ENCODE measurements around the gene MAGI1.
"Not testable (repeated sequence)": the region's sequence is repeated elsewhere in the genome, so short reads cannot be mapped to it uniquely, and the experiment has no call there.

The MAGI1 gene

DNA sequence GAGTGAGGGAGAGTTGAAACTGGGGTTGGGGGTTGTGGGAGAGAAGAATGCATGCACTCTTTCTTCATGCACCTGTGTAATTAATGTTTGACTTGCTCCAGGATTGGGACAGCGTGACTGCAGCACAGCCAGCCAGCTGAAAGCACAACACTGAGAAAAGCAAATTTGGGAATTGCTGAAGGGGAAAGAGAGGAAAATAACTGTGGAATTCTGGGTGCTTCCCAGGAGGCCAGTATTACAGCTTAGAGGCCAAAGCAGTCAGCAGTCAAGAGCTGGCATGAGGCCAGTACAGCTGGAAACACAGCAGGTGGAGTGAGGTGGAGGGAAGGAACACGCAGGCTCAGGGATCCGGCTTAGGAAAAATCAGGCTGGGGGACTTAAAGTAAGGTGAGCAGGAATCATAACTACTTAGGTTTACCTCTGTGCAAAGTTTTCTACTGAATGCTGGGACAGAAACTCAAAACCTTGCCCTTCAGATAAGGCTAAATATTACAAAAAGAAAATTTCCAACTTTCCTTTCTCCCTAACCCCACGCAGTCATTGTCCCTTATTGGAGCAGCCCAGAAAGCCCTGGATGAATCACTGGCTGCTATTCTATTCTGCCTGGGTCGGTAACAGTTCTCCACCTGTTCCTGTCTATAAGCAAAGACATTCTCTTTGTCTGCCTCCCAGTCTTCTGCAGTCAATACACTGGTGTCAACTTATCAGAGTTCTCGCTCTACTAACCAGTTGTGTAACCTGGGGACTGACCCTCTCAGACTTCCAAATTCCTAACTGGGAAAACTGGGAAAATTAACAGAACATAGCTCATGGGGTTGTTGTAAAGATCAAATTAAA lies 167.2 kb downstream of the MAGI1 start:
- no peak for DNase-seq

GRCh38 chr3:65869798-65870197 lies 168.9 kb downstream of the MAGI1 start:
- DNase-seq: no peak

GRCh38 chr3:65867463-65868210 lies 171.1 kb downstream of the MAGI1 start:
- DNase-seq: no peak

- DNase-seq: no peak
Measured at GRCh38 chr3:65864357-65864904, 174.3 kb downstream of the MAGI1 start.

GRCh38 chr3:65861718-65862117 lies 177.0 kb downstream of the MAGI1 start:
- no peak for DNase-seq

DNA sequence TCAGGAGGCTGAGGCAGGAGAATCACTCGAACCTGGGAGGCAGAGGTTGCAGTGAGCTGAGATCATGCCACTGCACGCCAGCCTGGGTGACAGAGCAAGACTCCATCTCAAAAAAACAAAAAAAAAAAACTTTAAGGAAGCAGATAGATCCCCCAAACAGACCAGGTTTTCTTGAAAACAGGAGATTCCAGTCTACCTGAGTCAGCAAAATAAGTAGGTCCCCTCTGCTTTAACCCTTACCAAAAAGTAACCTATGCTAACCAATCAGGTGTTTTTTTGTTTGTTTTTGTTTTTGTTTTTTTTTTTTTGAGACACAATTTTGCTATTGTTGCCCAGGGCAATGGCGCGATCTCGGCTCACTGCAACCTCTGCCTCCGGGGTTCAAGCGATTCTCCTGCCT lies 179.1 kb downstream of the MAGI1 start:
- DNase-seq: not testable (repeated sequence)

DNA sequence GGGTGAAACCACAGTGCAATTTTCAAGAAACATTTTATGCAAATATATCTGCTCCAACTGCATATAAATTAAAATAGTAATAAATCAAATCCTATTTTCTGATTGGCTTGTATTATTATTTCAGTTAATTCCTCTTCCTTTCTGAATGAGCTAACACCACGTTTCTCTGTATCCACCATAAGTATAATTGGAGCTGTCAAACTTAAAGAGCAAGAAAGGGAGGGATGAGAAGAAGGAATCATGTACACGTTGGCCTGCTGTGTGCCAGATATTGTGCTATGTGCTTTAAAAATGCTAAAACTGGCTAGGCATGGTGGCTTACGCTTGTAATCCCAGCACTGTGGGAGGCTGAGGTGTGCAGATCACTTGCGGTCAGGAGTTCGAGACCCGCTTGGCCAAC lies 180.0 kb downstream of the MAGI1 start:
- DNase-seq: no peak

- DNase-seq: no peak
Measured at GRCh38 chr3:65857327-65857726, 181.4 kb downstream of the MAGI1 start.

- DNase-seq: no peak
Measured at GRCh38 chr3:65856907-65857306, 181.8 kb downstream of the MAGI1 start.

GRCh38 chr3:65855370-65856100 lies 183.2 kb downstream of the MAGI1 start:
- no peak for DNase-seq

- DNase-seq: no peak
Measured at GRCh38 chr3:65854606-65855304, 184.0 kb downstream of the MAGI1 start.

DNA sequence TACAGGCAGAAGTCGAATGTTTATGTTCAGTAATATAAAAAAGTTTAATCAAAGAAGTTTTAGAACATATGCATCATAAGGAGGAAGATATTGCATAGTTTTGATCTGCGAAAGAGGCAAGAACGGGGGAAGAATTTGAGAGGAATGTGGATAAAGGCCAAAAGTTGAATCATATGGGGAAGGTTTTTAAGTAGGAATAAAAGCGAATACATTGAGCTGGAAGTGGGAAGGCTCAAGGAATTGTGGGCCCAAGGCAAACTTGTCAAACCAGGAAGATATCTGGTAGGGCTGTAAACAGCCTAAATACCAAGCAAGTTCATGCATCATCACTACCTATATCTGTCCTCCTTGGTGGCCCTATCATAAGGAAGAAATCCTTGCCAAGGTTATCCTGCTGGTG lies 186.9 kb downstream of the MAGI1 start:
- no peak for DNase-seq

DNA sequence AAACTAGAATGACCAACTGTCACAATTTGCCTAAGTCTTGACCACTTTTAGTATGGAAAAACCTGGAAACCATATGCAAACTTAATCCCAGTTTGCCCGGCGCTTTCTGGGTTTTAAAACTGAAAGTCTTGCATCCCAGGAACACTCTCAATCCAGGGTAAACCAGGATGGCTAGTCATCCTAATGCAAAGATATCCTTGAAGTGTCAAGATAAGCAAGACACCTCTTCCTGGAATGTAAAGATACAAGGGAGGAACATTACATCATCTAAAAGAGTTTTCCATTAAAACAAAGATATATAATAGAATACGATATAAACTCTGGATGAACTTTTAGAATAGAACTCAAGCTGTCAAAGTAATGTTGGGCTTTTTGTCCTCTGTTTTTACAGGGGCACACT lies 188.5 kb downstream of the MAGI1 start:
- no peak for DNase-seq

DNA sequence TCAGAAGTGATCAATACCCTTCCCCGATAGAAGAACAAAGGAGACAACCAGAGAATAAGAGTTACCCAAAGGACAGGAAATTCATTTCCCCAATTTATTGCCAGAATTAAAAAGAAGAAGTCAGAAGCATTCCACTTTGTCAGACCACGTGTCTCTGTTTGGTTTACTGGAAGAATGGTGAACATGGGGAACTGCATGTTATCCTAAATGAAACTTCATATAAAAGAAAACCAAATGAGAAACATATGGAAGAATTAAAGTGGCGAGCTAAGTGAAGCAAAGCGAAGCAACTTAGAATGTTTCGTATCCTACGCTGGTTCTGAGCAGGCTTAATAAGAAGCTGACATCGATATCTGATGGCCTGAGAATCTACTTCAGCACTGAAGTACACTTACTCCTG lies 190.7 kb downstream of the MAGI1 start:
- no peak for DNase-seq

DNA sequence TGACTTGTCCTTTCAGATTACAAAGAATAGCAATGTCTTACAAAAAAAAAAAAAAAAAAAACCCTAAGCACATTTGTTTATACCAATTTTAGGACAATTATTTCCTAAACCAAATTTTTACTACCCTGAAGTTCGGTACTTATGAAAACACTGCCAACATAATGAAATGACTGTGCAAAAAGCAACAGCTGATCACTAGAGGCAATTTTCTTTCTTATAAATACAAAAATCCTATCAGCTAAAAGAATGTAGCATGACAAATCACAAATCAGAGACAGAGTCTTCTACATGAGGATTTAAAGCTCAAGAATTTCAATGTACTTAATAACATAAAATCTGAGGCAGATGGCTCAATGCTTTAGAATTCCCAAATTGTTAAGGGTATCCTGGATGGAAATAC lies 191.8 kb downstream of the MAGI1 start:
- DNase-seq: no peak

GRCh38 chr3:65844370-65844769 lies 194.3 kb downstream of the MAGI1 start:
- DNase-seq: no peak

- no peak for DNase-seq
Measured at GRCh38 chr3:65843732-65844131, 195.0 kb downstream of the MAGI1 start.

- no peak for DNase-seq
Measured at GRCh38 chr3:65837604-65838003, 201.1 kb downstream of the MAGI1 start.

- no peak for DNase-seq
Measured at GRCh38 chr3:65836047-65836446, 202.7 kb downstream of the MAGI1 start.

GRCh38 chr3:65833761-65834505 lies 204.8 kb downstream of the MAGI1 start:
- DNase-seq: no peak

- DNase-seq: no peak
Measured at GRCh38 chr3:65831733-65832425, 206.8 kb downstream of the MAGI1 start.

Measured in hippocampal formation (tissue), 2 donors.